Endothelial cell of umbilical vein (primary cell): Measurements from ENCODE around the gene CRELD2. TPM values are rescaled to one million over a fixed set of nuclear protein-coding genes. Genes with fewer than 3 reads are reported as not detected.
A peak's percentile ranks its signal among the peaks of the same experiment; 100 is the strongest.

Experiments used
- BruUV-seq: library from RNA; stranded (reverse); fragments of 400-500 nt; replicated peaks from 2 replicates; lab custom pipeline; 2021; lab: Mats Ljungman, UMichigan
- CTCF ChIA-PET: fragments of 300-600, 350-600 bp; sonication (Branson Sonifier 250); formaldehyde crosslinking; loops from one replicate; lab custom pipeline; 2021; ENCODE audit warnings: antibody characterized with exemption, inconsistent platforms; lab: Charles Lee
- POLR2A ChIA-PET: fragments of 300-600, 350-600 bp; sonication (Branson Sonifier 250); formaldehyde crosslinking; loops from one replicate; lab custom pipeline; 2021; ENCODE audit warnings: antibody characterized with exemption, inconsistent platforms; lab: Charles Lee
- DNase-seq: peaks from one replicate; pipeline ENCODE4 v3.0.0-alpha.2; 2011; ENCODE audit warnings: low read depth, low spot score
- FAIRE-seq: peaks from 2 replicates; lab custom pipeline; 2011; peaks lifted over from hg19 to GRCh38; lab: Jason Lieb, UNC
- H2AFZ ChIP-seq: 2 replicates; pipeline ENCODE4 v1.6.0; 2012; ENCODE audit warnings: low read depth, low read length, control low read depth, inconsistent platforms
- H3K27ac ChIP-seq: 2 replicates; pipeline ENCODE4 v1.5.1; 2011; ENCODE audit warnings: low read depth, mild to moderate bottlenecking, control low read depth, low read length, moderate library complexity; ENCODE audit not compliant: insufficient read depth
- H3K27me3 ChIP-seq, 2 experiments: 2 replicates each; pipeline versions ENCODE4 v1.6.0 to v1.6.1; 2011; ENCODE audit warnings: low read length in 2 of 2, mixed read lengths in 1 of 2; ENCODE audit not compliant: control insufficient read depth in 2 of 2, insufficient read depth in 2 of 2
- H3K36me3 ChIP-seq, 2 experiments: 2 replicates in 1 of 2; 3 replicates in 1 of 2; pipeline ENCODE4 v1.5.1; 2011; ENCODE audit warnings: low read length in 2 of 2, mild to moderate bottlenecking in 1 of 2, moderate library complexity in 1 of 2; ENCODE audit not compliant: control insufficient read depth in 2 of 2, insufficient read depth in 2 of 2; ENCODE audit errors: extremely low read depth in 1 of 2
- H3K4me1 ChIP-seq: 3 replicates; pipeline ENCODE4 v1.5.1; 2011; ENCODE audit warnings: mild to moderate bottlenecking, low read length; ENCODE audit not compliant: control insufficient read depth, insufficient read depth; ENCODE audit errors: extremely low read depth
- H3K4me2 ChIP-seq: 2 replicates; pipeline ENCODE4 v1.6.1; 2011; ENCODE audit warnings: low read length, control low read depth, mixed read lengths; ENCODE audit not compliant: insufficient read depth
- H3K4me3 ChIP-seq, 3 experiments: fragments of 200-600 bp in 1 of 3; sonication (generic), shearing (Covaris generic) in 1 of 3; replicated peaks in 1 of 3; 2 replicates each; pipeline ENCODE4 v1.5.1; 2011 to 2016; ENCODE audit warnings: control low read depth in 3 of 3, low read length in 3 of 3, mild to moderate bottlenecking in 2 of 3, inconsistent platforms in 1 of 3, low read depth in 1 of 3, moderate library complexity in 1 of 3; ENCODE audit not compliant: insufficient read depth in 1 of 3
- H3K79me2 ChIP-seq: 2 replicates; pipeline ENCODE4 v1.6.0; 2012; ENCODE audit warnings: low read length, inconsistent platforms; ENCODE audit not compliant: control insufficient read depth, insufficient read depth
- H3K9ac ChIP-seq: replicated peaks from 2 replicates; pipeline ENCODE3; 2011; ENCODE audit warnings: low read length, control low read depth; ENCODE audit not compliant: insufficient read depth; ENCODE audit errors: extremely low read depth
- H3K9me1 ChIP-seq: replicated peaks from 3 replicates; pipeline ENCODE4 v1.6.0; 2011; ENCODE audit warnings: mild to moderate bottlenecking, low read length; ENCODE audit not compliant: control insufficient read depth, insufficient read depth; ENCODE audit errors: extremely low read depth
- H3K9me3 ChIP-seq: replicated peaks from 2 replicates; pipeline ENCODE4 v1.5.1; 2012; ENCODE audit warnings: low read length, inconsistent platforms; ENCODE audit not compliant: control insufficient read depth, insufficient read depth
- H4K20me1 ChIP-seq: replicated peaks from 2 replicates; pipeline ENCODE3; 2011; ENCODE audit warnings: mild to moderate bottlenecking, low read length; ENCODE audit not compliant: control insufficient read depth, insufficient read depth; ENCODE audit errors: extremely low read depth
- CTCF ChIP-seq, 2 donors: IDR thresholded peaks; 1 replicate in 1 of 2; 2 replicates in 1 of 2; pipeline ENCODE4 v1.5.1; 2011; ENCODE audit warnings: low read length in 2 of 2, mild to moderate bottlenecking in 2 of 2, moderate library complexity in 2 of 2, control low read depth in 1 of 2, inconsistent platforms in 1 of 2, low read depth in 1 of 2; ENCODE audit not compliant: insufficient read depth in 1 of 2; ENCODE audit errors: extremely low read depth in 1 of 2
- EZH2 ChIP-seq: IDR thresholded peaks from 2 replicates; pipeline ENCODE4 v1.6.1; 2012; ENCODE audit warnings: borderline replicate concordance, low read depth, mild to moderate bottlenecking, moderate library complexity, low read length, inconsistent platforms; ENCODE audit not compliant: severe bottlenecking
- FOS ChIP-seq: IDR thresholded peaks from 2 replicates; pipeline ENCODE4 v1.6.1; 2011; ENCODE audit warnings: mild to moderate bottlenecking, low read length, moderate library complexity, borderline replicate concordance; ENCODE audit not compliant: insufficient read depth
- GATA2 ChIP-seq: IDR thresholded peaks from 2 replicates; pipeline ENCODE4 v1.7.0; 2011; ENCODE audit warnings: low read depth, mild to moderate bottlenecking, moderate library complexity, mixed read lengths, low read length; ENCODE audit not compliant: insufficient read length, insufficient read depth
- JUN ChIP-seq: IDR thresholded peaks from 2 replicates; pipeline ENCODE4 v1.6.1; 2011; ENCODE audit warnings: borderline replicate concordance, low read depth; ENCODE audit not compliant: insufficient read length, insufficient read depth
- MAX ChIP-seq: IDR thresholded peaks from 2 replicates; pipeline ENCODE4 v1.6.1; 2011; ENCODE audit not compliant: insufficient read depth, insufficient read length
- MYC ChIP-seq: IDR thresholded peaks from one replicate; pipeline ENCODE4 v1.6.1; 2011; ENCODE audit warnings: mild to moderate bottlenecking, low read depth, low read length
- POLR2A ChIP-seq: IDR thresholded peaks from 2 replicates; pipeline ENCODE4 v1.6.1; 2012; ENCODE audit warnings: low read depth, mild to moderate bottlenecking, control low read depth, low read length
- POLR2AphosphoS5 ChIP-seq: IDR thresholded peaks from 2 replicates; pipeline ENCODE4 v1.6.1; 2012; ENCODE audit warnings: low read depth, mild to moderate bottlenecking, control low read depth, low read length, moderate library complexity; ENCODE audit not compliant: insufficient read depth
- dilution Hi-C: fragments of 300-500 bp; cut with MboI; formaldehyde crosslinking; loops from one replicate; pipeline ENCODE4 v1.15.0; 2019; ENCODE audit warnings: low sequenced_read_pairs; ENCODE audit not compliant: extremely low pct_ligation_motif_present
- intact Hi-C: fragments of 100-400 bp; cut with micrococcal nuclease; formaldehyde crosslinking; loops from one replicate; pipeline ENCODE4 v1.10.0; 2022
- polyA plus RNA-seq, 4 experiments: library from polyadenylated mRNA; depleted of rRNA in 3 of 4; stranded (reverse) in 3 of 4; unstranded in 1 of 4; fragments of >200 nt; gene quantifications; 2 replicates each; pipeline versions ENCODE4 v1.2.1 to v1.2.3, GENCODE V29; 2011 to 2012; ENCODE audit warnings: missing spikeins in 1 of 4
- total RNA-seq: library from RNA; stranded (reverse); gene quantifications from 2 replicates; pipeline ENCODE4 v1.2.3, GENCODE V29; 2021

CRELD2 gene
- total and polyA plus RNA-seq, 2 donors (not counting 3 experiments of a cell fraction or from before 2014, with no cell fraction given), result 71.0 to 86.3 TPM

- dilution Hi-C loops (no loop called here), intact Hi-C loops (no loop called here)
- TF ChIP-seq POLR2A (no peak), EZH2 (no peak), CTCF (IDR thresholded peaks at IDR 0.05; ENCODE audit: extremely low read depth in 1 of 2, insufficient read depth in 1 of 2, low read depth in 1 of 2, low read length in 2 of 2) (no peak), JUN (no peak), GATA2 (no peak), POLR2AphosphoS5 (no peak), MAX (no peak), MYC (no peak), FOS (no peak)
- FAIRE-seq, result no peak
- BruUV-seq, result no TSS peak
- Histone ChIP-seq H3K4me3 (no peak overlapping the region), H3K9ac (peak overlapping the region; percentile 45), H3K4me1 (peaks cover 62% of the 10 kb centered on the region), H3K9me3 (no peaks in the 10 kb centered on the region), H3K4me2 (no peak overlapping the region), H3K9me1 (no peaks in the 10 kb centered on the region), H3K27me3 (no peaks in the 10 kb centered on the region), H2AFZ (no peak overlapping the region), H3K36me3 (no peaks in the 10 kb centered on the region), H4K20me1 (no peaks in the 10 kb centered on the region), H3K79me2 (no peaks in the 10 kb centered on the region), H3K27ac (peak overlapping the region; percentile 78)
- POLR2A ChIA-PET, result interaction anchor here (1.4 kb wide), 1 partner anchor 29 kb away, joined by 3 read pairs; no protein-coding TSS in a partner anchor
- CTCF ChIA-PET, result interaction anchor here (1.1 to 2.5 kb wide), 3 partner anchors 29 to 97 kb away, joined by 4 to 26 read pairs (median 4); no protein-coding TSS in a partner anchor
- DNase-seq, result no peak
Measured at GRCh38 chr22:49933236-49934159, 15.1 kb downstream of the CRELD2 start.
